ENCODE measurements around the gene TP53I11.

- TF ChIP-seq ZFP3 (CRISPR knock-in tag; IDR thresholded peaks at IDR 0.05) (no peak), ZNF8 (CRISPR knock-in tag; IDR thresholded peaks at IDR 0.05) (no peak), CSDC2 (CRISPR knock-in tag; IDR thresholded peaks at IDR 0.05) (no peak), TCF4 (CRISPR knock-in tag; IDR thresholded peaks at IDR 0.05; ENCODE audit: borderline replicate concordance) (no peak), PATZ1 (CRISPR knock-in tag; IDR thresholded peaks at IDR 0.05; ENCODE audit: borderline replicate concordance) (no peak), RARB (CRISPR knock-in tag; IDR thresholded peaks at IDR 0.05) (no peak), SNAI2 (CRISPR knock-in tag; IDR thresholded peaks at IDR 0.05) (no peak)
Observed at GRCh38 chr11:44915004-44915403, 35.7 kb downstream of the TP53I11 start.
